GM12878 (cell line): ENCODE data around the gene APBB1IP. TPM values are rescaled to one million over a fixed set of nuclear protein-coding genes. Genes with fewer than 3 reads are reported as not detected.

ENCODE experiments used
- ATAC-seq: fragments of 200-7000 bp; cut with Tn5 transposase; 3 replicates; pipeline ENCODE4 v1.9.1; 2020; ENCODE audit warnings: mild to moderate bottlenecking, moderate library complexity
- BruUV-seq: library from RNA; stranded (reverse); fragments of 400-500 nt; replicated peaks from 2 replicates; lab custom pipeline; 2021; lab: Mats Ljungman, UMichigan
- CTCF ChIA-PET: fragments of 300-600 bp; sonication (Branson Sonifier 250); formaldehyde crosslinking; extraction: SDS; loops from one replicate; lab custom pipeline; 2021; ENCODE audit warnings: inconsistent platforms; lab: Yijun Ruan, JAX
- POLR2A ChIA-PET: fragments of 350-600 bp; formaldehyde crosslinking; extraction: SDS; loops from one replicate; lab custom pipeline; 2021; ENCODE audit warnings: inconsistent platforms; lab: Charles Lee
- RAD21 ChIA-PET: fragments of 300-600 bp; sonication (Branson Sonifier 250); formaldehyde crosslinking; loops from one replicate; lab custom pipeline; 2023; ENCODE audit warnings: antibody characterized with exemption; ENCODE audit not compliant: unreplicated experiment; lab: Charles Lee
- SMC1A ChIA-PET: fragments of 300-600 bp; sonication (Branson Sonifier 250); formaldehyde crosslinking; loops from one replicate; lab custom pipeline; 2023; ENCODE audit not compliant: unreplicated experiment, uncharacterized antibody; lab: Charles Lee
- DNase-seq: peaks from one replicate; pipeline ENCODE4 v3.0.0-alpha.2; 2011; ENCODE audit warnings: low read depth, low spot score
- FAIRE-seq: peaks from 3 replicates; lab custom pipeline; 2011; peaks lifted over from hg19 to GRCh38; lab: Jason Lieb, UNC
- H2AFZ ChIP-seq: 2 replicates; pipeline ENCODE4 v1.6.0; 2011; ENCODE audit warnings: low read depth, low read length, control low read depth; ENCODE audit not compliant: control insufficient read depth
- H3K27ac ChIP-seq: 2 replicates; pipeline ENCODE4 v1.5.1; 2011; ENCODE audit warnings: control low read depth; ENCODE audit not compliant: control insufficient read depth, insufficient read depth
- H3K27me3 ChIP-seq, 2 experiments: replicated peaks in 1 of 2; 2 replicates each; pipeline versions ENCODE4 v1.6.0 to v1.6.1; 2011; ENCODE audit warnings: low read length in 1 of 2; ENCODE audit not compliant: control insufficient read depth in 2 of 2, insufficient read depth in 2 of 2
- H3K36me3 ChIP-seq, 2 experiments: 2 replicates each; pipeline ENCODE4 v1.5.1; 2011; ENCODE audit warnings: low read length in 1 of 2; ENCODE audit not compliant: control insufficient read depth in 2 of 2, insufficient read depth in 2 of 2
- H3K4me1 ChIP-seq: 2 replicates; pipeline ENCODE4 v1.6.1; 2011; ENCODE audit warnings: mild to moderate bottlenecking, low read length, moderate library complexity, mixed read lengths; ENCODE audit not compliant: control insufficient read depth, insufficient read depth
- H3K4me2 ChIP-seq: 2 replicates; pipeline ENCODE4 v1.6.0; 2011; ENCODE audit warnings: control low read depth; ENCODE audit not compliant: control insufficient read depth, insufficient read depth
- H3K4me3 ChIP-seq: fragments of 200-600 bp; sonication (generic); 2 replicates; pipeline ENCODE4 v1.5.1; 2016
- H3K79me2 ChIP-seq: 2 replicates; pipeline ENCODE4 v1.6.0; 2011; ENCODE audit warnings: low read length; ENCODE audit not compliant: control insufficient read depth, insufficient read depth
- H3K9ac ChIP-seq: 2 replicates; pipeline ENCODE4 v1.8.0; 2011; ENCODE audit warnings: low read length, control low read depth, mixed read lengths; ENCODE audit not compliant: control insufficient read depth, insufficient read depth
- H3K9me3 ChIP-seq: replicated peaks from 3 replicates; pipeline ENCODE4 v1.5.1; 2011; ENCODE audit warnings: mild to moderate bottlenecking, low read length; ENCODE audit not compliant: control insufficient read depth, insufficient read depth
- H4K20me1 ChIP-seq: 2 replicates; pipeline ENCODE4 v1.6.0; 2011; ENCODE audit not compliant: control insufficient read depth, insufficient read depth
- EED ChIP-seq: sonication (generic); IDR thresholded peaks from 2 replicates; pipeline ENCODE4 v1.6.1; 2016; ENCODE audit warnings: antibody characterized with exemption, low read depth
- EP300 ChIP-seq, 2 experiments: fragments of 150-350 bp in 1 of 2; IDR thresholded peaks; 2 replicates each; pipeline ENCODE4 v1.6.1; 2011 to 2012; ENCODE audit warnings: low read depth in 2 of 2, low read length in 2 of 2, borderline replicate concordance in 1 of 2, improper control_type of control experiment in 1 of 2, inconsistent platforms in 1 of 2; ENCODE audit not compliant: control insufficient read depth in 1 of 2
- ESRRA ChIP-seq: IDR thresholded peaks from 2 replicates; pipeline ENCODE4 v1.6.1; 2012; ENCODE audit warnings: mild to moderate bottlenecking, low read length, improper control_type of control experiment
- IKZF2 ChIP-seq, 2 experiments: fragments of 450-650 bp; IDR thresholded peaks; 2 replicates each; pipeline ENCODE4 v1.6.1; 2017; ENCODE audit warnings: mild to moderate bottlenecking in 2 of 2, moderate library complexity in 2 of 2
- LARP7 ChIP-seq: fragments of 450-650 bp; IDR thresholded peaks from 2 replicates; pipeline ENCODE4 v1.6.1; 2017; ENCODE audit warnings: mild to moderate bottlenecking
- MTA3 ChIP-seq: IDR thresholded peaks from 2 replicates; pipeline ENCODE4 v1.6.1; 2012; ENCODE audit warnings: low read length, inconsistent platforms, borderline replicate concordance
- NR2C2 ChIP-seq: IDR thresholded peaks from 2 replicates; pipeline ENCODE4 v1.6.1; 2011; ENCODE audit warnings: borderline replicate concordance, low read depth; ENCODE audit not compliant: control insufficient read depth, insufficient read length
- RBBP5 ChIP-seq: fragments of 200-600 bp; sonication (generic); conservative IDR thresholded peaks from 2 replicates; pipeline ENCODE4 v1.6.1; 2016
- YBX1 ChIP-seq: fragments of 450-650 bp; IDR thresholded peaks from 2 replicates; pipeline ENCODE4 v1.6.1; 2016; ENCODE audit warnings: antibody characterized with exemption
- ZNF384 ChIP-seq: IDR thresholded peaks from 2 replicates; pipeline ENCODE4 v1.6.1; 2012; ENCODE audit warnings: low read depth, mild to moderate bottlenecking, low read length, improper control_type of control experiment, borderline replicate concordance
- ZNF622 ChIP-seq: fragments of 450-650 bp; IDR thresholded peaks from 2 replicates; pipeline ENCODE4 v1.6.1; 2017; ENCODE audit warnings: mild to moderate bottlenecking, inconsistent platforms
- WGBS: methylation state at CpG from one replicate; pipeline ENCODE4 v1.1.6; 2016; ENCODE audit warnings: low lambda C conversion rate; ENCODE audit not compliant: insufficient replicate concordance, insufficient coverage; ENCODE audit errors: missing lambda C conversion rate; 5-methylcytosine and 5-hydroxymethylcytosine counted together
- in situ Hi-C: fragments of 300-500 bp; cut with MboI; formaldehyde crosslinking; loops from 9 replicates; pipeline ENCODE4 v1.14.3; 2018; ENCODE audit warnings: mixed read lengths
- intact Hi-C: fragments of 100-400 bp; cut with micrococcal nuclease; formaldehyde crosslinking; loops from one replicate; pipeline ENCODE4 v1.14.2; 2022; ENCODE audit not compliant: unreplicated experiment
- polyA plus RNA-seq, 11 experiments: library from polyadenylated mRNA; depleted of rRNA in 4 of 11; unstranded in 6 of 11; stranded (reverse) in 5 of 11; fragments of >200 nt; fragmentation: Nextera tagmentation in 4 of 11; fragmentation: Illumina TruSeq in 1 of 11; extraction: Ambion mirVana in 4 of 11; extraction: Trizol in 1 of 11; gene quantifications; 1 replicate in 1 of 11; 2 replicates in 10 of 11; pipeline versions ENCODE4 v1.2.1 to v1.2.3, GENCODE V29; 2011 to 2016; ENCODE audit warnings: inconsistent platforms in 2 of 11, missing spikeins in 2 of 11, low read depth in 1 of 11
- total RNA-seq, 4 experiments: library from RNA; depleted of rRNA in 3 of 4; stranded (reverse); fragments of >200 nt in 3 of 4; fragmentation: Illumina TruSeq in 1 of 4; extraction: Trizol in 1 of 4; gene quantifications; 2 replicates each; pipeline versions ENCODE4 v1.2.1 to v1.2.3, GENCODE V29; 2013 to 2021

The APBB1IP gene
- total and polyA plus RNA-seq, 10 of the 15 experiments (the other 5 are each of a cell fraction or from before 2014, with no cell fraction given): 7.3 to 67.4 (median 19.9) TPM

GRCh38 chr10:26579256-26580063 lies 141.3 kb downstream of the APBB1IP start:
- intact Hi-C loops: no loop called here
- no peaks in the 10 kb centered on the region for H3K36me3 ChIP-seq
- WGBS: 86% methylated on average over 26 of the region's 26 CpGs
- peaks cover 3% of the 10 kb centered on the region; the same call in 2 of the 3 replicates for H3K9me3 ChIP-seq
- no peak overlapping the region for H3K4me2 ChIP-seq
- H2AFZ ChIP-seq: no peak overlapping the region
- FAIRE-seq: no peak
- ChIA-PET POLR2A (no interaction called here), RAD21 (no interaction called here), SMC1A (no interaction called here), CTCF (no interaction called here)
- in situ Hi-C loops: no loop called here
- H3K9ac ChIP-seq: no peak overlapping the region
- no peak for ATAC-seq
- no TSS peak for BruUV-seq
- DNase-seq: no peak
- H4K20me1 ChIP-seq: no peaks in the 10 kb centered on the region
- H3K27ac ChIP-seq: no peak overlapping the region
- no peak overlapping the region for H3K4me3 ChIP-seq
- no peaks in the 10 kb centered on the region for H3K27me3 ChIP-seq
- no peaks in the 10 kb centered on the region for H3K4me1 ChIP-seq
- H3K79me2 ChIP-seq: no peaks in the 10 kb centered on the region
- TF ChIP-seq ZNF384 (no peak), YBX1 (no peak), IKZF2 (IDR thresholded peaks at IDR 0.05) (no peak), EP300 (IDR thresholded peaks at IDR 0.05; ENCODE audit: borderline replicate concordance in 1 of 2, control insufficient read depth in 1 of 2, low read depth in 2 of 2, low read length in 2 of 2) (no peak), RBBP5 (no peak), ESRRA (no peak), MTA3 (no peak), LARP7 (no peak), ZNF622 (no peak), NR2C2 (no peak), EED (no peak)
